HepG2 (cell line): ENCODE data around the gene CPED1.

ENCODE experiments used
- BHLHE40 ChIP-seq: IDR thresholded peaks from 2 replicates; pipeline ENCODE4 v1.6.1; 2011; ENCODE audit warnings: low read length, improper control_type of control experiment
- GMEB1 ChIP-seq: sonication (generic); formaldehyde crosslinking; IDR thresholded peaks from 2 replicates; pipeline ENCODE4 v1.5.1; 2020; ENCODE audit warnings: missing genetic modification reagents, mild to moderate bottlenecking, borderline replicate concordance
- KLF13 ChIP-seq: sonication (generic); formaldehyde crosslinking; IDR thresholded peaks from 2 replicates; pipeline ENCODE4 v1.4.0; 2020; ENCODE audit warnings: mild to moderate bottlenecking, missing genetic modification reagents
- KLF16 ChIP-seq, 2 experiments: sonication (generic) in 1 of 2; formaldehyde crosslinking in 1 of 2; IDR thresholded peaks; 2 replicates each; pipeline versions ENCODE4 v1.6.1 to v1.8.0; 2016 to 2023; ENCODE audit warnings: missing genetic modification reagents in 2 of 2, missing compliant biosample characterization in 1 of 2
- NFKB2 ChIP-seq: sonication (generic); formaldehyde crosslinking; IDR thresholded peaks from 2 replicates; pipeline ENCODE4 v1.4.0; 2020; ENCODE audit warnings: missing genetic modification reagents, borderline replicate concordance
- NR1H2 ChIP-seq: sonication (generic); formaldehyde crosslinking; IDR thresholded peaks from 2 replicates; pipeline ENCODE4 v1.8.1; 2022; ENCODE audit warnings: low read depth, missing genetic modification reagents, borderline replicate concordance
- NRL ChIP-seq: sonication (generic); formaldehyde crosslinking; IDR thresholded peaks from 2 replicates; pipeline ENCODE4 v1.5.0; 2020; ENCODE audit warnings: missing genetic modification reagents, mild to moderate bottlenecking, moderate library complexity, borderline replicate concordance
- SP1 ChIP-seq, 2 experiments: fragments of 450-650 bp in 1 of 2; sonication (generic) in 1 of 2; formaldehyde crosslinking in 1 of 2; IDR thresholded peaks; 2 replicates each; pipeline versions ENCODE4 v1.4.0 to v1.6.1; 2016 to 2020; ENCODE audit warnings: missing genetic modification reagents in 1 of 2
- ZNF629 ChIP-seq: sonication (generic); formaldehyde crosslinking; conservative IDR thresholded peaks from 2 replicates; pipeline ENCODE4 v1.5.0; 2020; ENCODE audit warnings: missing genetic modification reagents

- TF ChIP-seq BHLHE40: no peak
- TF ChIP-seq KLF13 (CRISPR knock-in tag): no peak
- TF ChIP-seq SP1 (IDR thresholded peaks at IDR 0.05): no peak
- TF ChIP-seq SP1 (CRISPR knock-in tag; IDR thresholded peaks at IDR 0.05): no peak
- no peak for TF ChIP-seq NRL
- TF ChIP-seq KLF16 (CRISPR knock-in tag; IDR thresholded peaks at IDR 0.05): no peak
- TF ChIP-seq ZNF629 (CRISPR knock-in tag): no peak
- no peak for TF ChIP-seq NFKB2 (CRISPR knock-in tag)
- TF ChIP-seq GMEB1 (CRISPR knock-in tag): no peak
- TF ChIP-seq NR1H2 (CRISPR knock-in tag): no peak
Observed at GRCh38 chr7:121328508-121329190, 340.1 kb downstream of the CPED1 start, which contains the start of gene WNT16.
